HEK293 (cell line): ENCODE measurements around the gene PSME4.

ENCODE experiments used
- CTCF ChIA-PET: fragments of 350-600 bp; formaldehyde crosslinking; extraction: SDS; loops from one replicate; lab custom pipeline; 2021; ENCODE audit warnings: antibody characterized with exemption; lab: Yijun Ruan, JAX
- POLR2A ChIA-PET: fragments of 300-600 bp; formaldehyde crosslinking; extraction: SDS; loops from one replicate; lab custom pipeline; 2020; ENCODE audit warnings: antibody characterized with exemption, inconsistent platforms; lab: Yijun Ruan, JAX
- H3K27ac ChIP-seq: fragments of 200-500 bp; sonication (Bioruptor generic); 2 replicates; pipeline ENCODE4 v1.5.1; 2014; ENCODE audit warnings: low read depth, low read length, control low read depth, inconsistent platforms; ENCODE audit errors: extremely low read depth
- H3K36me3 ChIP-seq, 2 experiments: fragments of 200-500 bp in 1 of 2; sonication (Bioruptor generic) in 1 of 2; 1 replicate in 1 of 2; 2 replicates in 1 of 2; pipeline ENCODE4 v1.5.1; 2014 to 2017; ENCODE audit warnings: inconsistent platforms in 2 of 2, low read length in 2 of 2; ENCODE audit not compliant: control insufficient read depth in 2 of 2, insufficient read depth in 1 of 2
- H3K4me1 ChIP-seq: fragments of 200-500 bp; sonication (Bioruptor generic); 2 replicates; pipeline ENCODE4 v1.5.1; 2014; ENCODE audit warnings: mild to moderate bottlenecking, low read length, inconsistent platforms; ENCODE audit not compliant: control insufficient read depth, insufficient read depth
- H3K4me3 ChIP-seq: 2 replicates; pipeline ENCODE4 v1.5.1; 2011; ENCODE audit warnings: low read depth, mild to moderate bottlenecking, control low read depth, low read length, moderate library complexity
- H3K9me3 ChIP-seq: fragments of 200-500 bp; sonication (Bioruptor generic); 2 replicates; pipeline ENCODE4 v1.5.1; 2014; ENCODE audit warnings: low read depth, low read length, inconsistent platforms; ENCODE audit not compliant: control insufficient read depth, insufficient read depth
- BCL6B ChIP-seq: fragments of 450-650 bp; formaldehyde crosslinking; IDR thresholded peaks from 2 replicates; pipeline ENCODE4 v1.5.1; 2017; ENCODE audit warnings: missing biosample characterization, missing genetic modification characterization
- ELK4 ChIP-seq: IDR thresholded peaks from 2 replicates; pipeline ENCODE4 v1.6.1; 2011; ENCODE audit warnings: mild to moderate bottlenecking, low read depth, low read length, borderline replicate concordance
- HIC1 ChIP-seq: fragments of 450-650 bp; formaldehyde crosslinking; IDR thresholded peaks from 2 replicates; pipeline ENCODE4 v1.5.1; 2016; ENCODE audit warnings: missing biosample characterization, missing genetic modification characterization
- HOXC10 ChIP-seq: sonication (generic); formaldehyde crosslinking; IDR thresholded peaks from 2 replicates; pipeline ENCODE4 v1.8.1; 2023; ENCODE audit warnings: mild to moderate bottlenecking, missing genetic modification reagents
- KLF1 ChIP-seq: fragments of 450-650 bp; formaldehyde crosslinking; IDR thresholded peaks from 2 replicates; pipeline ENCODE4 v1.5.1; 2016; ENCODE audit warnings: missing biosample characterization, missing genetic modification characterization
- KLF10 ChIP-seq: fragments of 450-650 bp; IDR thresholded peaks from 2 replicates; pipeline ENCODE4 v1.5.1; 2018; ENCODE audit warnings: missing biosample characterization, mild to moderate bottlenecking, missing genetic modification characterization
- KLF17 ChIP-seq: fragments of 450-650 bp; formaldehyde crosslinking; IDR thresholded peaks from 2 replicates; pipeline ENCODE4 v1.5.1; 2016; ENCODE audit warnings: missing biosample characterization, missing genetic modification characterization
- YY1 ChIP-seq: fragments of 450-650 bp; formaldehyde crosslinking; IDR thresholded peaks from 2 replicates; pipeline ENCODE4 v1.5.1; 2018; ENCODE audit warnings: missing biosample characterization, missing genetic modification characterization
- ZBTB10 ChIP-seq: fragments of 450-650 bp; formaldehyde crosslinking; IDR thresholded peaks from 2 replicates; pipeline ENCODE4 v1.5.1; 2016; ENCODE audit warnings: missing biosample characterization, missing genetic modification characterization
- ZBTB6 ChIP-seq: fragments of 450-650 bp; formaldehyde crosslinking; IDR thresholded peaks from 2 replicates; pipeline ENCODE4 v1.5.1; 2017; ENCODE audit warnings: missing biosample characterization, missing genetic modification characterization
- ZBTB8A ChIP-seq: fragments of 450-650 bp; formaldehyde crosslinking; IDR thresholded peaks from 2 replicates; pipeline ENCODE4 v1.5.1; 2016; ENCODE audit warnings: missing biosample characterization, missing genetic modification characterization
- ZNF10 ChIP-seq: fragments of 450-650 bp; formaldehyde crosslinking; IDR thresholded peaks from 2 replicates; pipeline ENCODE4 v1.5.1; 2017; ENCODE audit warnings: missing biosample characterization, missing genetic modification characterization
- ZNF114 ChIP-seq: fragments of 450-650 bp; formaldehyde crosslinking; IDR thresholded peaks from 2 replicates; pipeline ENCODE4 v1.5.0; 2017; ENCODE audit warnings: missing biosample characterization, missing genetic modification characterization
- ZNF274 ChIP-seq, 2 experiments: fragments of 200-500 bp in 1 of 2; fragments of 450-650 bp in 1 of 2; sonication (Bioruptor generic) in 1 of 2; formaldehyde crosslinking in 1 of 2; IDR thresholded peaks; 2 replicates each; pipeline versions ENCODE4 v1.5.1 to v1.6.1; 2014 to 2016; ENCODE audit warnings: borderline replicate concordance in 1 of 2, inconsistent platforms in 1 of 2, low read length in 1 of 2, missing biosample characterization in 1 of 2, missing genetic modification characterization in 1 of 2
- ZNF341 ChIP-seq: fragments of 450-650 bp; formaldehyde crosslinking; IDR thresholded peaks from 2 replicates; pipeline ENCODE4; 2016; ENCODE audit warnings: low read depth, missing biosample characterization, missing genetic modification characterization
- ZNF433 ChIP-seq: fragments of 450-650 bp; formaldehyde crosslinking; IDR thresholded peaks from 2 replicates; pipeline ENCODE4 v1.5.1; 2016; ENCODE audit warnings: missing biosample characterization, missing genetic modification characterization, low read depth
- ZNF658 ChIP-seq: fragments of 450-650 bp; formaldehyde crosslinking; IDR thresholded peaks from 2 replicates; pipeline ENCODE4; 2016; ENCODE audit warnings: missing biosample characterization, missing genetic modification characterization
- ZNF677 ChIP-seq: fragments of 450-650 bp; IDR thresholded peaks from 2 replicates; pipeline ENCODE4 v1.5.0; 2018; ENCODE audit warnings: missing biosample characterization, mild to moderate bottlenecking, missing genetic modification characterization, moderate library complexity
- ZNF701 ChIP-seq: fragments of 450-650 bp; formaldehyde crosslinking; IDR thresholded peaks from 2 replicates; pipeline ENCODE4 v1.5.1; 2016; ENCODE audit warnings: missing biosample characterization, missing genetic modification characterization
- ZNF768 ChIP-seq: fragments of 450-650 bp; formaldehyde crosslinking; IDR thresholded peaks from 2 replicates; pipeline ENCODE4 v1.5.1; 2018; ENCODE audit warnings: missing biosample characterization, mild to moderate bottlenecking, missing genetic modification characterization
- ZNF776 ChIP-seq: fragments of 450-650 bp; formaldehyde crosslinking; IDR thresholded peaks from 2 replicates; pipeline ENCODE4 v1.5.0; 2017; ENCODE audit warnings: missing biosample characterization, missing genetic modification characterization, borderline replicate concordance
- ZSCAN16 ChIP-seq: fragments of 450-650 bp; formaldehyde crosslinking; IDR thresholded peaks from 2 replicates; pipeline ENCODE4 v1.5.1; 2016; ENCODE audit warnings: missing biosample characterization, missing genetic modification characterization
- ZSCAN5A ChIP-seq: fragments of 450-650 bp; formaldehyde crosslinking; IDR thresholded peaks from 2 replicates; pipeline ENCODE4 v1.5.1; 2016; ENCODE audit warnings: missing biosample characterization, missing genetic modification characterization

PSME4 gene

GRCh38 chr2:53960476-53960875 lies 10.3 kb downstream of the PSME4 start (continued):
- TF ChIP-seq ZNF10 (tag by site-specific recombination) (no peak), ELK4 (no peak), BCL6B (tag by site-specific recombination) (no peak), ZNF658 (no peak), ZNF433 (tag by site-specific recombination) (no peak)
- TF ChIP-seq, all 188 proteins: peak for 0

GRCh38 chr2:53958443-53958842 lies 12.3 kb downstream of the PSME4 start:
- no peak for TF ChIP-seq ZNF768
- no peak for TF ChIP-seq YY1 (tag by site-specific recombination)
- no peak for TF ChIP-seq ZSCAN5A (tag by site-specific recombination)
- TF ChIP-seq KLF17 (tag by site-specific recombination), result no peak
- no peak for TF ChIP-seq ZNF114 (tag by site-specific recombination)
- TF ChIP-seq ZNF776 (tag by site-specific recombination), result no peak
- no peak for TF ChIP-seq KLF1 (tag by site-specific recombination)
- TF ChIP-seq KLF10 (tag by site-specific recombination), result no peak
- no peak for TF ChIP-seq ZNF701 (tag by site-specific recombination)
- ChIA-PET CTCF (no interaction called here), POLR2A (interaction anchor here (1.3 kb wide), 1 partner anchor 13 kb away, joined by 3 read pairs; the partner anchor contains the start of gene PSME4)
- Histone ChIP-seq H3K4me1 (0 out of 2 replicates have a peak, but pooled peaks cover 5% of the 10 kb centered on the region), H3K27ac (no peak overlapping the region), H3K4me3 (no peak overlapping the region), H3K9me3 (no peaks in the 10 kb centered on the region), H3K36me3 (no peaks in the 10 kb centered on the region; a peak in 1 of 3 replicates)

- peaks cover 12% of the 10 kb centered on the region; the same call in 1 of the 2 replicates for H3K4me1 ChIP-seq
- POLR2A ChIA-PET, result no interaction called here
- H3K4me3 ChIP-seq, result no peak overlapping the region
- peaks cover 6 to 10% of the 10 kb centered on the region in 2 experiments; a peak in 2 of 3 replicates for H3K36me3 ChIP-seq
- no peaks in the 10 kb centered on the region for H3K9me3 ChIP-seq
- CTCF ChIA-PET, result interaction anchor here (0.8 kb wide), 1 partner anchor 28 kb away, joined by 3 read pairs; no protein-coding TSS in a partner anchor
- H3K27ac ChIP-seq, result no peak overlapping the region
- no peak for TF ChIP-seq ZNF341 (tag by site-specific recombination)
- TF ChIP-seq HOXC10 (CRISPR knock-in tag), result no peak
- TF ChIP-seq ZBTB8A (tag by site-specific recombination), result no peak
- no peak for TF ChIP-seq HIC1 (tag by site-specific recombination)
- TF ChIP-seq ZBTB6 (tag by site-specific recombination), result no peak
- TF ChIP-seq ZNF274 (IDR thresholded peaks at IDR 0.05; ENCODE audit: low read length), result no peak
- no peak for TF ChIP-seq ZNF274 (tag by site-specific recombination; IDR thresholded peaks at IDR 0.05; ENCODE audit: borderline replicate concordance)
- no peak for TF ChIP-seq ZNF677 (tag by site-specific recombination)
- no peak for TF ChIP-seq ZSCAN16 (tag by site-specific recombination)
- TF ChIP-seq ZBTB10 (tag by site-specific recombination), result no peak
Observed at GRCh38 chr2:53952519-53952918, 18.3 kb downstream of the PSME4 start.
